ENCODE results near the gene XIRP1. TPM values are rescaled to one million over a fixed set of nuclear protein-coding genes. Genes with fewer than 3 reads are reported as not detected.

The XIRP1 gene
- total RNA-seq, 1 donor: under 0.01 TPM

DNA sequence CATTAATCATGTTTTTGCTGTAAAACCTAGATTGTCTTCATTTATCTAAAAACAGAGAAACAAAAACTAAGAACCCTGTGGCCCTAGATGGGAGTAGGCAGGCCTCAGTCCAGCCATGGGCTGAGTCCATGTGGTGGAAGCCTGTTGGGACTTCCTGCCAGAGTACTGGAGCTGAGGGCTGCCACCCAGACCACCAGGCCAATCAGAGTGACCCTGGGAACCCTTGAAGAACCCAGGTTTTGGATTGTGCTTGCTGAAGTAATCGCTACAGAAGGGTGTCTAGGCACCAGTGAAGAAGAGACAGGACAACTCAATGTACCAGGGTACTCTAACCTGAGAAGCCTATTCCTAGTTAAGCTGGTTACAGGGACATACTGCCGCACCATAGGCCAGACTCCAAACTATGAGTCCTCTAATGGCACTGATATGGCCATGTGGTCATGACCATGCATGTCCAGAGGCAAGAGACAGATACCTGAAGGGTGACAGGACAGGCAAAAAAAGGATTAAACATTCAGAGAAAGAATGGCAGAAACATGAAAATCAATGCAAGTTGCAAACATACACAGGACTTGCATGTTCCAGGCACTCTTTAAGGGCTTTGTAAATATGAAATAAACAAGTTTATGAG is 51.9 kb downstream of the XIRP1 start:
- H3K4me3 ChIP-seq (ENCODE audit: low read length): no peak overlapping the region

DNA sequence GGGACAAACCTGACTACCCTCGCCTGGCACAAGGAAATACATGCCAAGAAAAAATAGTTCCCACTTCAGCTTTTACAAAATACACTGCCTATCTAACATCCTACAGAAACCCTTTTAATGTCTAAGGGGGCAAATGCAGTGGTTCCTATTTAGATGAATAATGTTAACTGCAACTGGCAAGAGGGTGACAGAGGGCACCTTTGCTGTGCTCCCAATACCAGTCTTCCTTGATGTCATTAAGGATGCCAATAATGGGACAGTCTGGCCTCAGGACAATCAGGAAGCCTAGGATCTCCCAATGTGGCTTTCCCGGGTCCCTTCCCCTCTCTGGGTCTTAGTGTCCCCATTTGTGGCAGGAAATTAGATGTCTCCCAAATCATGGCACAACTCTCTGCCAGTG is 53.0 kb downstream of the XIRP1 start:
- Histone ChIP-seq H3K4me1 (ENCODE audit: insufficient read depth, low read length) (peaks cover 29% of the 10 kb centered on the region), H3K4me3 (ENCODE audit: low read length) (no peak overlapping the region), H3K9me3 (ENCODE audit: low read depth, low read length) (no peaks in the 10 kb centered on the region), H3K27me3 (ENCODE audit: insufficient read depth, low read length) (no peaks in the 10 kb centered on the region)

More for the DNA sequence above, 51.9 kb downstream of the XIRP1 start:
- Histone ChIP-seq H3K4me1 (ENCODE audit: insufficient read depth, low read length) (peaks cover 29% of the 10 kb centered on the region), H3K27me3 (ENCODE audit: insufficient read depth, low read length) (no peaks in the 10 kb centered on the region), H3K9me3 (ENCODE audit: low read depth, low read length) (no peaks in the 10 kb centered on the region)

DNA sequence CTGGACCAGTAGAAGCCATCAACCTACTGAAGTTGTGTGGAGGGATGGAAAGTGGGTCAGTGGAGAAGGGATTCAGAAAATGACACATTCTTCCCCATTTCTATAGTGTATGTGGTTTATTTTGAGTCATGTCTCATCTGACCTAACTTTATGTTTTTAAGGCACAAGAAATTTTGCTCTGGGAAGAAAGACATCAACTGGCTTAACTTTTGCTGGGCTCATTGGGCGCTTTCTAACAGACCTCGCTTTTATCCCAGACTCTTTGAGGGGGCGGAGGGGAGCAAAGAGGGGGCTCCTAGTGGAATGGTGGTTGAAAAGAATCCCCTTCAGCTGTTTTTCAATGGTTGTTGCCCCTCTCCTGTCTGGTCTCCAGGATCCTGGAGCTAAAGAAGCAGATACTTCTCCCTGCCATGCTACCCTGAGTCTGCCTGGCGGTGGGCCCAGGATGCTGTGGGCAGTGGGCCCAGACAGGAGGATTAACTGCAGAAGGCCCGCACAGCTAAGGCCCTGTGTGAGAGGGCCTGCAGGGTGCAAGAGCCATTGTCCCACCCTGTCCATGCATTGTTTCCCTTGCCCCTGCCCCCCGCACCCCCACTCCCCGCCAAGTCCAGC is 53.5 kb downstream of the XIRP1 start:
- no peaks in the 10 kb centered on the region for H3K27me3 ChIP-seq (ENCODE audit: insufficient read depth, low read length)
- H3K9me3 ChIP-seq (ENCODE audit: low read depth, low read length): no peaks in the 10 kb centered on the region
- H3K4me1 ChIP-seq (ENCODE audit: insufficient read depth, low read length): peaks cover 29% of the 10 kb centered on the region
- H3K4me3 ChIP-seq (ENCODE audit: low read length): no peak overlapping the region

DNA sequence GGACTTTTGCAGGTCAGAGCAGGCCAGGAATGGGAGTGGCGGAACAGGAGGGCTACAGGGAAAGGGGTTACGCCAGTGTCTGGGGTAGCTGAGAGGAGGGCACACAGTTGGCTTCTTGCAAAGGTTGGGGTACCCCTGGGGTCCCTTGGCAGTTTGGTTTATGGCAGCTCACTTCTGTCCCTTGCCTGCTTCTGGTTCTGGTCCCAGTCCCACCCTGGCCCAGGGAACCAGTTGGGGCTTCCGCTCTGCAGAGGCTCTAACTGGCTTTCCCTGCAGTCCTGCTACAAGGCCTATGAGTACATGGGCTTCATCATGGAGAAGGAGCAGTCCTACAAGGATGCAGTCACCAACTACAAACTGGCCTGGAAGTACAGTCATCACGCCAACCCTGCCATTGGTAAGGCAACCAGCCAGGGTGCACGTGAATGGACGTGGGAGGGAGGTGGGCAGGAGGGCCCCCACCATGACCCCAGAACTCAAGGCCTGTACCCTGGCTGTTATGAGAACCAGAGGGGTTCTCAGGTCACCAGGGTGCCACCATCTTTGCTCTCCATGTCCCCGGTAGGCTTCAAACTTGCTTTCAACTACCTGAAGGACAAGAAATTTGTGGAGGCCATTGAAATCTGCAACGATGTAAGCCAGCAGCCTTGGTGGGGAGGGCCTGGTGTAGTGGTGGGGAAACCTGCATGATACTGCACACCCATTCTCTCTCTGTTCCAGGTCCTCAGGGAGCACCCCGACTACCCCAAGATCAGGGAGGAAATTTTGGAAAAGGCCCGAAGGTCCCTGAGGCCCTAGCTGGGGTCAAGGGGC is 54.2 kb downstream of the XIRP1 start:
- no peak overlapping the region for H3K4me3 ChIP-seq (ENCODE audit: low read length)
- no peaks in the 10 kb centered on the region for H3K27me3 ChIP-seq (ENCODE audit: insufficient read depth, low read length)
- no peaks in the 10 kb centered on the region for H3K9me3 ChIP-seq (ENCODE audit: low read depth, low read length)
- H3K4me1 ChIP-seq (ENCODE audit: insufficient read depth, low read length): peaks cover 29% of the 10 kb centered on the region

DNA sequence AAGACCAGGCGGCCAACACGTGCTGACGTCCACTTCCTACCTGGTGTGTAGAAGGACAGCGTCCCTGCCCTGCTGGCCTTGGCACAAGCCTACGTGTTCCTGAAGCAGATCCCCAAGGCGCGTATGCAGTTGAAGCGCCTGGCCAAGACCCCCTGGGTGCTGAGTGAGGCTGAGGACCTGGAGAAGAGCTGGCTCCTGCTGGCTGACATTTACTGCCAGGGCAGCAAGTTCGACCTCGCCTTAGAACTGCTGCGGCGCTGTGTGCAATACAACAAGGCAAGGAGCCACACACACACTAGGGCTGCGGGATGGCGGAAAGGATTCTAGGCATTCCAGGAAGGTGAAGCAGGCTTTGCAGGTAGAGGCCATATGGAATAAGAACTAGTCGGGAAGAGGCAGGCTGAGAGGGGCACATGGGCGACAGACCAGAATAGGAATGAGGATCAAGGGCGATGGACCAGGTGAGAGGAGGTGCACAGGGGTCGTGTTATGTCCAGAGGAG is 54.9 kb downstream of the XIRP1 start:
- Histone ChIP-seq H3K27me3 (ENCODE audit: insufficient read depth, low read length) (no peaks in the 10 kb centered on the region), H3K9me3 (ENCODE audit: low read depth, low read length) (no peaks in the 10 kb centered on the region), H3K4me1 (ENCODE audit: insufficient read depth, low read length) (peaks cover 23% of the 10 kb centered on the region), H3K4me3 (ENCODE audit: low read length) (no peak overlapping the region)

DNA sequence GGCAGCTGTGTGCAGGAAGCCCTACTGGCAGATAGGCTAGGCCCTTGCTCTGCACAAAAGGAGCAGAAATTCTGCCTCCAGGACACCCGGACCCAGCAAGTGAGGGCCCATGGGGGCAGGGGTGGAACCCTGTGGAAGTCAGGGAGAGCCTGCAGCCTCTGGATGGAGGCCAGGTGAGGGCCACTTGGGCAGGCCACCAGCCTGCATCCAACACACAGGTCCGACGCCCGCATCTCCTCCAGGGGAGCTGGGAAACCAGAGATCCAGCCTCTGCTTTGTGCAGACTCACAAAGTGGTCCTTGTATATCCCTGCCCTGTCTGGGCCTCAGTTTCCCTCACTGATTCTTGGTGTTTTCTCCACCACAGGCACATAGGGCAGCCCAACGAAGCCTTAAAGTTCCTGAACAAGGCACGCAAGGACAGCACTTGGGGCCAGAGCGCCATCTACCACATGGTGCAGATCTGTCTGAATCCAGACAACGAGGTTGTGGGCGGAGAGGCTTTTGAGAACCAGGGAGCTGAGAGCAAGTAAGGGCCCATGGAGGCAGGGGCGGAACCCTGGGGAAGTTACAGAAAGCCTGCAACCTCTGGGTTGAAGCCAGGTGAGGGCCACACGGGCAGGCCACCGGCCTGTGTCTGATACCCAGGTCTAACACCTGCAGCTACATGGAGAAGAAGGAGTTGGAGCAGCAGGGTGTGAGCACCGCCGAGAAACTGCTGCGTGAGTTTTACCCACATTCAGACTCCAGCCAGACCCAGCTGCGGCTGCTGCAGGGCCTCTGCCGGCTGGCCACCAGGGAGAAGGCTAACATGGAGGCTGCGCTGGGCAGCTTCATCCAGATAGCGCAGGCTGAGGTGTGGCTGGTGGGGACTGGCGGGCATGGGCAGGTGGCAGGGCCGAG is 55.6 kb downstream of the XIRP1 start:
- Histone ChIP-seq H3K4me3 (ENCODE audit: low read length) (no peak overlapping the region), H3K27me3 (ENCODE audit: insufficient read depth, low read length) (no peaks in the 10 kb centered on the region), H3K4me1 (ENCODE audit: insufficient read depth, low read length) (peaks cover 15% of the 10 kb centered on the region), H3K9me3 (ENCODE audit: low read depth, low read length) (no peaks in the 10 kb centered on the region)

DNA sequence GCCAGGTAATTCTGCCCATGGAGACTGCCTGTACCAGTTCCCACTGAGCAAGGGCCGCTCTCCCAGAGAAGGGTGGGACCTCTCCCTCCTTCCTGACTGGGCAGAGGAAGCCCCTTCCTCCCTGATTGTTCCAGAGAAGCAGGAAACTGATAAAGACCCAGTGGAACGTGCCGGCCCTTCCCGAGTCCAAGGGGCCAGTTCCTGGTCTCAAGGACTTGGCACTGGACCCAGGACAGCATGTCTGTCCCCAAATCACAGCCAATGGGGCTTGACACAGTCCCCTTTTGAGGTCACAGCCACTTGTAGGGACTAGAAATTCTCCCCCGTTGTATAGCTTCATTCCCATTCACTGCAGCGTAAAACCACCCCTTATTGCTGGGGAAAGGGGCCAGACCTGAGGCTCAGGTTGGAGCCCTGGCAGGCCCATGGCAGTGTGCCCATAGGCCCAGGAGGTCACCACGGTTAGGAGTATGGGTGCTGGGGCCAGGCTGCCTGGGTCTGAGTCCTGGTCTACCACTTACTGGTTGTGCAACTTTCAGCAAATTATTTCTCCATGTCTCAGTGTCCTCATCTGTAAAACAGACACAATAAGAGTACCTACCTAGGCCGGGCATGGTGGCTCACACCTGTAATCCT is 57.1 kb downstream of the XIRP1 start:
- H3K4me1 ChIP-seq (ENCODE audit: insufficient read depth, low read length): peaks cover under 1% of the 10 kb centered on the region
- no peaks in the 10 kb centered on the region for H3K9me3 ChIP-seq (ENCODE audit: low read depth, low read length)
- H3K27me3 ChIP-seq (ENCODE audit: insufficient read depth, low read length): no peaks in the 10 kb centered on the region
- H3K4me3 ChIP-seq (ENCODE audit: low read length): no peak overlapping the region

DNA sequence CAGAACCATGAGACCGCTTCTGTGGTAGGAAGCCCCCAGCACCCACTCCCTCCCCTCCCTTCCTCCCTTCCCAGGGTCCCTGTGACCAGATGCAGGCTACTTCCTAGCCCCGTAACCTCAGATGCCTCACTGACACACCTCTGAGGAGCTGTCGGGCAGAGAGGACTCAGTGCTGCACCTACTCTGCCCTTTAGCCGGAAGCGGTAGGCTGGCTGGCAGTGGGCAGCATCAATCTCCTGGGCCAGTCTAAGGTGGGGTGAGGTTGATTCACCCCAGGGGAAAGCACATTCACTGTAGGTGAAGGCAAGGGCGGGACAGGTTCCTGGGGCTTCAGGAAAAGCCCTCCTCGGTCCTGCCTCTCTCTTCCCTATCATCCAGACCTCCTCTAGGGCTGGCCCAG is 58.1 kb downstream of the XIRP1 start:
- H3K27me3 ChIP-seq (ENCODE audit: insufficient read depth, low read length): no peaks in the 10 kb centered on the region
- no peaks in the 10 kb centered on the region for H3K4me1 ChIP-seq (ENCODE audit: insufficient read depth, low read length)
- no peaks in the 10 kb centered on the region for H3K9me3 ChIP-seq (ENCODE audit: low read depth, low read length)
- no peak overlapping the region for H3K4me3 ChIP-seq (ENCODE audit: low read length)

DNA sequence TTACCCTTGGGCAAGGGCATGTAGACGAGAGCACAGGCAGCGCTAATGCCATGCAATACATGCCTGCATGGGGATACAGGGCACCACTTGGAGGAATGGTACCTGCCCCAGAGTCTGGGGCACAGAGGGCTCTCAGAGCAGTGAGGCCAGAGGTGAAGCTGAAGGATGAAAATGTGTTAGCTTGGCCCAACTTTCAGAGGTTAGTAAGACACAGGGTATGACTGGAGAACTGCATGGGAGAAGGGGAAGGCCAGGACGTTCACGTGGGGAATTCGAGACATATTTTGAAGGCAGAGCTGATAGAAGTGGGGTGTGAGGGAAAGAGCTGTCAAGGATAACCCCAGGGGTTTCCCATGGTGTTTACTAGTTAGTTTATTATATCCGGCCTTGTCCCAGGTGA is 58.6 kb downstream of the XIRP1 start:
- H3K9me3 ChIP-seq (ENCODE audit: low read depth, low read length): no peaks in the 10 kb centered on the region
- no peaks in the 10 kb centered on the region for H3K27me3 ChIP-seq (ENCODE audit: insufficient read depth, low read length)
- H3K4me1 ChIP-seq (ENCODE audit: insufficient read depth, low read length): no peaks in the 10 kb centered on the region
- no peak overlapping the region for H3K4me3 ChIP-seq (ENCODE audit: low read length)

Other genes starting within 250 kb of the XIRP1 start
- under 0.01 TPM for gene SCN11A, start 140.7 kb downstream of the XIRP1 start, total RNA-seq
- gene WDR48, start 140.6 kb downstream of the XIRP1 start, total RNA-seq: 123 TPM
- gene GORASP1, start 85.0 kb downstream of the XIRP1 start, total RNA-seq: 17.9 TPM
- 5.6 TPM for gene TTC21A, start 84.9 kb downstream of the XIRP1 start, total RNA-seq
- 294 TPM for gene CSRNP1, start 39.0 kb downstream of the XIRP1 start, total RNA-seq
- gene CX3CR1, start 87.4 kb upstream of the XIRP1 start, total RNA-seq: 5.7 TPM
- 2.2 TPM for gene CCR8, start 137.1 kb upstream of the XIRP1 start, total RNA-seq
- 25.7 TPM for gene SLC25A38, start 190.8 kb upstream of the XIRP1 start, total RNA-seq
- 2,107 TPM for gene RPSA, start 214.1 kb upstream of the XIRP1 start, total RNA-seq

All from mononuclear cell (primary cell).